Kidney (tissue), 14 donors: Measurements from ENCODE around the gene ARID1B. TPM values are rescaled to one million over a fixed set of nuclear protein-coding genes. Genes with fewer than 3 reads are reported as not detected.
A peak's percentile ranks its signal among the peaks of the same experiment; 100 is the strongest.
"Not testable (repeated sequence)": the region's sequence is repeated elsewhere in the genome, so short reads cannot be mapped to it uniquely, and the experiment has no call there.

ENCODE experiments used
- DNase-seq, 5 donors: peaks; one replicate each; pipeline ENCODE4 v3.0.0-alpha.2; 2013 to 2020
- FAIRE-seq: peaks from 2 replicates; lab custom pipeline; 2012; peaks lifted over from hg19 to GRCh38; lab: Jason Lieb, UNC
- H3K27ac ChIP-seq, 2 donors: one replicate each; pipeline ENCODE4 v1.7.0; 2013; ENCODE audit warnings: low read depth in 2 of 2, low read length in 2 of 2, inconsistent platforms in 1 of 2
- H3K27me3 ChIP-seq: one replicate; pipeline ENCODE4 v1.7.1; 2013; ENCODE audit warnings: low read length, inconsistent platforms; ENCODE audit not compliant: control insufficient read depth, insufficient read depth
- H3K36me3 ChIP-seq, 3 donors: one replicate each; pipeline versions ENCODE4 v1.7.0 to v1.7.1; 2013; ENCODE audit warnings: low read length in 3 of 3, control low read depth in 1 of 3, inconsistent platforms in 1 of 3; ENCODE audit not compliant: insufficient read depth in 3 of 3, control insufficient read depth in 2 of 3
- H3K4me1 ChIP-seq, 3 donors: one replicate each; pipeline versions ENCODE4 v1.7.0 to v1.7.1; 2013; ENCODE audit warnings: low read length in 3 of 3, inconsistent platforms in 1 of 3, low read depth in 1 of 3; ENCODE audit not compliant: control insufficient read depth in 2 of 3, insufficient read depth in 2 of 3
- H3K4me3 ChIP-seq, 3 donors: one replicate each; pipeline versions ENCODE4 v1.7.0 to v1.8.1; 2013; ENCODE audit warnings: low read length in 3 of 3, control low read depth in 1 of 3, inconsistent platforms in 1 of 3
- H3K9ac ChIP-seq, 3 donors: one replicate each; pipeline versions ENCODE4 v1.7.0 to v1.7.1; 2013; ENCODE audit warnings: low read length in 3 of 3, control low read depth in 1 of 3, inconsistent platforms in 1 of 3
- H3K9me3 ChIP-seq, 3 donors: one replicate each; pipeline versions ENCODE4 v1.7.0 to v1.7.1; 2013; ENCODE audit warnings: low read length in 3 of 3, control low read depth in 1 of 3, inconsistent platforms in 1 of 3; ENCODE audit not compliant: control insufficient read depth in 2 of 3, insufficient read depth in 1 of 3
- intact Hi-C: fragments of 100-400 bp; cut with DNase I; formaldehyde crosslinking; loops from one replicate; pipeline ENCODE4 v1.11.1; 2022
- polyA plus RNA-seq: library from polyadenylated mRNA; stranded (reverse); fragments of 350-450 nt; fragmentation: Illumina TruSeq; extraction: RNeasy Lipid Tissue Mini Kit (QIAGEN cat#74804); gene quantifications from one replicate; pipeline ENCODE4 v1.2.3, GENCODE V29; 2014; ENCODE audit warnings: low read depth, low replicate concordance; ENCODE audit not compliant: insufficient read depth
- total RNA-seq: library from RNA; stranded (reverse); fragmentation: NEBNext Ultra II Directional; extraction: Animal tissue kit (Norgen Biotek cat#: 25700); gene quantifications from one replicate; pipeline ENCODE4 v1.2.1, GENCODE V29; 2021
- TF ChIP-seq, protein P1 (sequence below): IDR thresholded peaks from 3 replicates; pipeline ENCODE4 v1.5.1; 2012; ENCODE audit warnings: mild to moderate bottlenecking, moderate library complexity, borderline replicate concordance; ENCODE audit not compliant: insufficient read depth; ENCODE audit errors: extremely low read depth
- donor health status: control.
- donor health status: control.
- donor health status: control.
- donor health status: control.
- donor health status: control.
- donor health status: DM: yes; HTN: yes; CAD: no.
- donor health status: Normal renal cell carcinoma (clear cell type).

ARID1B gene
- total and polyA plus RNA-seq, 2 donors from 2014 or later, result 16.4 to 110 TPM

DNA sequence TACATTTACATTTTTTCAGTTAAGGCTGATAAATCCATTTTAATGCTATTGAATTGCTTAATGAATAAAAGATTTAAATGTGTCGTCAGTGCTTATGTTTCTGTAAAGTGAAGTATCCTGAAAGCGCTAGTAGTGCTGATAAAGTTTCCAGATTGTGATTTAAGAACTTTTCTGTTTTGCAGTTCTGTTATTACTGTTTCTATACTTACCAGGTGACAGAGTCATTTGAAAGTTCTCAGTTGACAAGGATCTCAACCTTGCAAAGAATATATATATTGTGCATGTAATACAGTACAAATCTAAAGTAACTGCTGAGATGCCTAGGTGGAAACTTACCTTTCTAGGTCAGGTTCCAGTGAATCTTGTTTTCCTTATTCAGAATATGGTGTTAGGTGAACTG, 201.8 kb downstream of the ARID1B start:
- TF ChIP-seq, protein P1, sequence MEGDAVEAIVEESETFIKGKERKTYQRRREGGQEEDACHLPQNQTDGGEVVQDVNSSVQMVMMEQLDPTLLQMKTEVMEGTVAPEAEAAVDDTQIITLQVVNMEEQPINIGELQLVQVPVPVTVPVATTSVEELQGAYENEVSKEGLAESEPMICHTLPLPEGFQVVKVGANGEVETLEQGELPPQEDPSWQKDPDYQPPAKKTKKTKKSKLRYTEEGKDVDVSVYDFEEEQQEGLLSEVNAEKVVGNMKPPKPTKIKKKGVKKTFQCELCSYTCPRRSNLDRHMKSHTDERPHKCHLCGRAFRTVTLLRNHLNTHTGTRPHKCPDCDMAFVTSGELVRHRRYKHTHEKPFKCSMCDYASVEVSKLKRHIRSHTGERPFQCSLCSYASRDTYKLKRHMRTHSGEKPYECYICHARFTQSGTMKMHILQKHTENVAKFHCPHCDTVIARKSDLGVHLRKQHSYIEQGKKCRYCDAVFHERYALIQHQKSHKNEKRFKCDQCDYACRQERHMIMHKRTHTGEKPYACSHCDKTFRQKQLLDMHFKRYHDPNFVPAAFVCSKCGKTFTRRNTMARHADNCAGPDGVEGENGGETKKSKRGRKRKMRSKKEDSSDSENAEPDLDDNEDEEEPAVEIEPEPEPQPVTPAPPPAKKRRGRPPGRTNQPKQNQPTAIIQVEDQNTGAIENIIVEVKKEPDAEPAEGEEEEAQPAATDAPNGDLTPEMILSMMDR, result no peak
- Histone ChIP-seq H3K4me3 (no peak overlapping the region), H3K36me3 (no peaks in the 10 kb centered on the region), H3K27ac (no peak overlapping the region), H3K27me3 (no peaks in the 10 kb centered on the region), H3K9me3 (no peaks in the 10 kb centered on the region), H3K9ac (no peak overlapping the region), H3K4me1 (peaks cover 3 to 17% (median 7%) of the 10 kb centered on the region in 3 donors)
- intact Hi-C loops, result no loop called here
- FAIRE-seq, result no peak
- no peak for DNase-seq

- H3K9ac ChIP-seq, result no peak overlapping the region
- intact Hi-C loops, result no loop called here
- H3K4me3 ChIP-seq, result no peak overlapping the region
- peaks cover 3 to 20% (median 7%) of the 10 kb centered on the region in 3 donors for H3K4me1 ChIP-seq
- FAIRE-seq (no peak), DNase-seq (peak in 4 of 5 donors; percentile 73 to 86 (median 80))
- TF ChIP-seq, protein P1, result no peak
- H3K36me3 ChIP-seq, result no peaks in the 10 kb centered on the region
- H3K27ac ChIP-seq, result no peak overlapping the region
- H3K9me3 ChIP-seq, result no peaks in the 10 kb centered on the region
- no peaks in the 10 kb centered on the region for H3K27me3 ChIP-seq
Measured at GRCh38 chr6:156980515-156980914, 203.3 kb downstream of the ARID1B start.

- FAIRE-seq (no peak), DNase-seq (no peak)
- no peak overlapping the region for H3K4me3 ChIP-seq
- H3K27me3 ChIP-seq, result no peaks in the 10 kb centered on the region
- TF ChIP-seq, protein P1, result no peak
- H3K9ac ChIP-seq, result no peak overlapping the region
- H3K27ac ChIP-seq, result no peak overlapping the region
- H3K36me3 ChIP-seq, result no peaks in the 10 kb centered on the region
- intact Hi-C loops, result no loop called here
- H3K9me3 ChIP-seq, result no peaks in the 10 kb centered on the region
- peaks cover 3 to 20% (median 7%) of the 10 kb centered on the region in 3 donors for H3K4me1 ChIP-seq
Measured at GRCh38 chr6:156980948-156981347, 203.8 kb downstream of the ARID1B start.

DNA sequence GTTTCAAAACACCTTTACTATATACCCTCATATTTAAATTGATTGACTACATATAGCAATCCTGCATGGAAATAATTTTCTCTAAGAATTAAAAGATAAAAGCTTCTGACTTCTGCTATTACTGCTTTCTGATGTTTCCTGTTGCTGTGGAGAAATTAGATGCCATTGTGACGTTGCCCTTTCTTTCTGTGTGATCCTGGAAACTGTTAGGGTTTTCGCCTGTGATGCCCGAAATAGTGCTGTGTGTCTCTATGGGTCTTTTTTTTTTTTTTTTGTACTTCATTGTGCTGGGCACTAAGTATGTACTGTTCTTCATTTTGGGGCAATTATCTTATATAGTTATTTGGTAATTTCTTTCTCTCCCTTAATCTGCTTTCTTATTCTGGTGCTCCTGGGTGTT, 205.0 kb downstream of the ARID1B start:
- H3K4me1 ChIP-seq, result peaks cover 3 to 16% (median 7%) of the 10 kb centered on the region in 3 donors
- H3K9me3 ChIP-seq, result no peaks in the 10 kb centered on the region
- TF ChIP-seq, protein P1, result no peak
- intact Hi-C loops, result no loop called here
- DNase-seq (no peak), FAIRE-seq (no peak)
- no peak overlapping the region for H3K4me3 ChIP-seq
- H3K36me3 ChIP-seq, result no peaks in the 10 kb centered on the region
- no peak overlapping the region for H3K9ac ChIP-seq
- H3K27ac ChIP-seq, result no peak overlapping the region
- no peaks in the 10 kb centered on the region for H3K27me3 ChIP-seq

DNA sequence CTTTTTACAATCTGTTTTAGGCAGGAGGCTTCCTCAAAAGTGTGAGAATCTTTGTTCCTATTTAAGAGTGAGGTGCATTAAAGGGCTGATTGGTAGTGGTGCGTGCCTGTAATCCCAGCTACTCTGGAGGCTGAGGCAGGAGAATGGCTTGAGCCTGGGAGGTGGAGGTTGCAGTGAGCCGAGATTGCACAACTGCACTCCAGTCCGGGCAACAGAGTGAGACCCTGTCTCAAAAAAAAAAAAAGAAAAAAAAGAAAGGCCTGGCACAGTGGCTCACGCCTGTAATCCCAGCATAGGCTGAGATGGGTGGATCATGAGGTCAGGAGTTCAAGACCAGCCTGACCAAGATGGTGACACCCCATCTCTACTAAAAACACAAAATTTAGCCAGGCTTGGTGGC, 205.7 kb downstream of the ARID1B start:
- H3K9me3 ChIP-seq, H3K27me3 ChIP-seq, H3K9ac ChIP-seq, intact Hi-C loops, FAIRE-seq, H3K27ac ChIP-seq, H3K4me3 ChIP-seq, DNase-seq, H3K36me3 ChIP-seq: not testable (repeated sequence)
- peaks cover 3 to 14% (median 11%) of the 10 kb centered on the region in 3 donors for H3K4me1 ChIP-seq
